ENCODE data around the gene LIMA1. TPM values are rescaled to one million over a fixed set of nuclear protein-coding genes. Genes with fewer than 3 reads are reported as not detected.
"Not testable (repeated sequence)": the region's sequence is repeated elsewhere in the genome, so short reads cannot be mapped to it uniquely, and the experiment has no call there.

LIMA1 gene
- total and polyA plus RNA-seq, 12 donors = 10.6 to 34.4 (median 16.2) TPM

DNA sequence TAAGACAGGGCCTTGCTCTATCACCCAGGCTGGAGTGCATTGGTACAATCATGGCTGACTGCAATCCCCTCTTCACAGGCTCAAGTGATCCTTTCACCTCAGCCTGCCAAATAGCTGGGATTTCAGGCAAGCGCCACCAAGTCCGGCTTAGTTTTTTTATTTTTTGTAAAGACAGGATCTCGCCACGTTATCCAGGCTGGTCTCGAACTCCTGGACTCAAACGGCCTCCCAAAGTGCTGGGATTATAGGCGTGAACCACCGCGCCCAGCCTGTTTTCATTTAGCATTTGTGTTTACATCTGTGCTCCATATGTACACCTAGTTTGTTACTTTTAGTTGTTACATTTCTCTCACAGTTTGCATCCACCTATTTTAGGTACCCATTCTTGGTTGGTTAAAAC is 32.5 kb upstream of the LIMA1 start:
- TF ChIP-seq, protein P1, sequence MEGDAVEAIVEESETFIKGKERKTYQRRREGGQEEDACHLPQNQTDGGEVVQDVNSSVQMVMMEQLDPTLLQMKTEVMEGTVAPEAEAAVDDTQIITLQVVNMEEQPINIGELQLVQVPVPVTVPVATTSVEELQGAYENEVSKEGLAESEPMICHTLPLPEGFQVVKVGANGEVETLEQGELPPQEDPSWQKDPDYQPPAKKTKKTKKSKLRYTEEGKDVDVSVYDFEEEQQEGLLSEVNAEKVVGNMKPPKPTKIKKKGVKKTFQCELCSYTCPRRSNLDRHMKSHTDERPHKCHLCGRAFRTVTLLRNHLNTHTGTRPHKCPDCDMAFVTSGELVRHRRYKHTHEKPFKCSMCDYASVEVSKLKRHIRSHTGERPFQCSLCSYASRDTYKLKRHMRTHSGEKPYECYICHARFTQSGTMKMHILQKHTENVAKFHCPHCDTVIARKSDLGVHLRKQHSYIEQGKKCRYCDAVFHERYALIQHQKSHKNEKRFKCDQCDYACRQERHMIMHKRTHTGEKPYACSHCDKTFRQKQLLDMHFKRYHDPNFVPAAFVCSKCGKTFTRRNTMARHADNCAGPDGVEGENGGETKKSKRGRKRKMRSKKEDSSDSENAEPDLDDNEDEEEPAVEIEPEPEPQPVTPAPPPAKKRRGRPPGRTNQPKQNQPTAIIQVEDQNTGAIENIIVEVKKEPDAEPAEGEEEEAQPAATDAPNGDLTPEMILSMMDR (IDR thresholded peaks at IDR 0.05) = no peak
- no peak overlapping the region for H3K27ac ChIP-seq
- no peaks in the 10 kb centered on the region for H3K27me3 ChIP-seq
- H3K4me3 ChIP-seq = no peak overlapping the region
- H3K9me3 ChIP-seq = no peaks in the 10 kb centered on the region
- H3K36me3 ChIP-seq = no peaks in the 10 kb centered on the region
- H3K4me1 ChIP-seq = no peaks in the 10 kb centered on the region
- 96 to 98% methylated on average over 9 of the region's 9 CpGs for WGBS, 2 donors
- ATAC-seq (no peak), DNase-seq (no peak)
- intact Hi-C loops (cut with DNase I) = loop anchor here in 8 of 10 donors (10.0 kb wide), 4 partner anchors 101 to 241 kb away; partner anchors contain the start of gene SMARCD1 (in 2 of the 8)

DNA sequence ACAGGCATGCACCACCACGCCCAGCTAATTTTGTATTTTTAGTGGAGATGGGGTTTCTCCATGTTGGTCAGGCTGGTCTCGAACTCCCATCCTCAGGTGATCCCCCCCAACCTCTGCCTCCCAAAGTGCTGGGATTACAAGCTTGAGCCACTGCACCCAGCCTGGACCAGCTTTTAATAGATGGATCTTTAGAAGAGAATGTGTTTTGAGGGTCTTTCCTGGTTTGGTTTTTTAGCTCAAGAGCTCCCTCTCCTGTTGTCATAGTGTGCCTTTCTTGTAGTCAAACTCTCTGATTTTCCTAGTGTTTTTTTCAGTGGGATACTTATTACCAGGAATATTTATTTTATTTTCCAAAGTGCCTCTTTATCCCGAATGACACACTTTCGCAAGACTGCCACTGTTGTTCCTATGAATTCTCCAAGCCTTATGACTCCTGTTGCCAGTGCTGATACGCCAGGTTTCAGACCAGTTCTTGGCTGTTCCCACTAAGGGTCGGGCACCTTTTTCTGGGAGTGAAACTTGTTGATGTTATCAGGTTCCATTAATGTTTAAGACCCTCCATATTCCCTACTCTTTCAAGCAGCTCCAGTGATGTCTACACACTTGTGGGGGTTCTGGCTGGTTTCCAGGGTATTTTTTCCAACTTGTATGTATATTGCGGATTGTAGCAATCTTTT is 31.5 kb upstream of the LIMA1 start:
- Histone ChIP-seq H3K4me3 (no peak overlapping the region), H3K27me3 (no peaks in the 10 kb centered on the region), H3K36me3 (no peaks in the 10 kb centered on the region), H3K4me1 (no peaks in the 10 kb centered on the region), H3K27ac (no peak overlapping the region), H3K9me3 (no peaks in the 10 kb centered on the region)
- intact Hi-C loops (cut with DNase I) = loop anchor here (5.0 to 10.0 kb wide), 7 partner anchors 92 to 240 kb away; partner anchors contain the start of gene SMARCD1 (in 2 of the 10)
- ATAC-seq = no peak
- DNase-seq = no peak
- WGBS, 2 donors = 71 to 77% methylated on average over 7 of the region's 7 CpGs
- TF ChIP-seq, protein P1 (IDR thresholded peaks at IDR 0.05) = peak in 8 of 9 donors; percentile 35 to 72 (median 68)

DNA sequence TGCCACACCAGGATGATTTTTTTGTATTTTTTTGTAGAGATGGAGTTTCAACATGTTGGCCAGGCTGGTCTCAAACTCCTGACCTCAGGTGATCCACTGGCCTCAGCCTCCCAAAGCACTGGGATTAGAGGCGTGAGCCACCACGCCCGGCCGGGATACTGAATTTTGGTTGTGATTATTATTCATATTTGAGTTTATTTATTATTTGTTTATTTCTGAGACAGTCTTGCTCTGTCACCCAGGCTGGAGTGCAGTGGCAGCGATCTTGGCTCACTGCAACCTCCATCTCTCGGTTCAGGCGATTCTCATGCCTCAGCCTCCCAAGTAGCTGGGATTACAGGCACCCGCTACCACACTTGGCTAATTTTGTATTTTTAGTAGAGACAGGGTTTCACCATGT is 30.7 kb upstream of the LIMA1 start:
- intact Hi-C loops (cut with DNase I) = loop anchor here (5.0 to 10.0 kb wide), 7 partner anchors 92 to 239 kb away; partner anchors contain the start of gene SMARCD1 (in 2 of the 10)
- not testable (repeated sequence) for H3K4me1 ChIP-seq, H3K27me3 ChIP-seq, H3K36me3 ChIP-seq, H3K27ac ChIP-seq, H3K4me3 ChIP-seq, ATAC-seq, DNase-seq, H3K9me3 ChIP-seq
- WGBS, 2 donors = 95 to 99% methylated on average over 8 of the region's 8 CpGs

DNA sequence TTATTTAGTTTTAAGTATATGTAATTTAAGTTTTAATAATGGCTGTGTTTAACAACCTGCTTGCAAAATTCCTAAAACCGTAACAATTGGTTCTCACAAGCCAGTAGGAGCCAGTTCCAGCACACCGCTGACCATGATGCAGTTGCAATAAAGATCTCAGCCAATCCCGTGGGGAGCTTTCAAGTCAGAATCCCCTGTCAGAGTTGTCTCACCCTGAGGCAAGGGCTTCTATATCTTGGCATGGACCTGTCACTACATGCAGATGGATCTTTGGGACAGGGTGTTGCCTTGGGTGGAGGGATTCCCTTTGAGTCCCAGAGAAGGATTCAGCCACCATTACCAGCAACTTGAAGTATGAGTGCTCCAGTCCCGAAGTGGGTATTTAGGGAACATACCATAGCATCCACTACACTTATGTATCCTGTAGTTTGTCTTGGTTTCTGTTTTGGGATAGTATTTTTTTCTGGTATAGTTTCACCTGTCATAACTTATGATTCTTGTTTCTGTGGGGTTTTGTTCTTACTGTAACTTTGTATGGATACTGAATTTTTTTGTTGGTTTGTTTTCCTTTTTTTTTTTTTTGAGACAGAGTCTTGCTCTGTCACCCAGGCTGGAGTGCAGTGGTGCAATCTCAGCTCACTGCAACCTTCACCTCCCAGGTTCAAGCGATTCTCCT is 30.1 kb upstream of the LIMA1 start:
- 89 to 91% methylated on average over 5 of the region's 5 CpGs for WGBS, 2 donors
- no peaks in the 10 kb centered on the region for H3K9me3 ChIP-seq
- no peaks in the 10 kb centered on the region for H3K36me3 ChIP-seq
- no peaks in the 10 kb centered on the region for H3K4me1 ChIP-seq
- intact Hi-C loops (cut with DNase I) = loop anchor here (5.0 to 10.0 kb wide), 7 partner anchors 91 to 239 kb away; partner anchors contain the start of gene SMARCD1 (in 2 of the 10)
- no peaks in the 10 kb centered on the region for H3K27me3 ChIP-seq
- H3K4me3 ChIP-seq = no peak overlapping the region
- TF ChIP-seq, protein P1 (IDR thresholded peaks at IDR 0.05) = no peak
- DNase-seq (no peak), ATAC-seq (no peak)
- H3K27ac ChIP-seq = no peak overlapping the region

DNA sequence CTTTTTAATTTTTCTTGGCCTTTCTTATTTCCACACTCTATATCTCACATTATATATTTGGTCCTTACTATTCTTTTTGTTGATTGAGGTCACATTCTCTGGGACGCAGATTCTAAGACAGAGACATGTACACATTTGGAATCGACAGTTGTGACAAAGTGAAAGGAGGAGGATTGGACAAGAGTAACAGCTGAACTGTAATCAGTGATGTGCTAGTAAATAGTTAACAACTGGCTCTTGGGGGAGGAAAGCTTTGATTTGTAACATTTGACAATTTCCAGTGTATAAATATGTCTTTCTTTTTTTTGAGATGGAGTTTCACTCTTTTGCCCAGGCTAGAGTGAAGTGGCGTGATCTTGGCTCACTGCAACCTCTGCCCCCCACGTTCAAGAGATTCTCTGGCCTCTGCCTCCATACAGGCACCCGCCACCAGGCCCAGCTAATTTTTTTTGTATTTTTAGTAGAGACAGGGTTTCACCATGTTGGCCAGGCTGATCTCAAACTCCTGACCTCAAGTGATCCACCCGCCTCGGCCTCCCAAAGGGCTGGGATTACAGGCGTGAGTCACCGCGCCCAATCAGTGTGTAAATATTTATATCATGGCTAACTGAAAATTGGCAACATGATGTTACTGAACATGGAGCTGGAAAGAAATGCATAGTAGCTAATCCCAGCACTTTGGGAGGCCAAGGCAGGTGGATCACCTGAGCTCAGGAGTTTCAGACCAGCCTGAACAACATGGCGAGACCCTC is 28.7 kb upstream of the LIMA1 start:
- H3K27me3 ChIP-seq, H3K27ac ChIP-seq, H3K4me1 ChIP-seq, H3K9me3 ChIP-seq, ATAC-seq, H3K4me3 ChIP-seq, H3K36me3 ChIP-seq, DNase-seq: not testable (repeated sequence)
- WGBS, 2 donors = 87 to 90% methylated on average over 11 of the region's 11 CpGs
- intact Hi-C loops (cut with DNase I) = loop anchor here (5.0 to 10.0 kb wide), 7 partner anchors 90 to 237 kb away; partner anchors contain the start of gene SMARCD1 (in 2 of the 10)
